Measurements from ENCODE around the gene FAM72A.
"Not testable (repeated sequence)": the region's sequence is repeated elsewhere in the genome, so short reads cannot be mapped to it uniquely, and the experiment has no call there.

DNA sequence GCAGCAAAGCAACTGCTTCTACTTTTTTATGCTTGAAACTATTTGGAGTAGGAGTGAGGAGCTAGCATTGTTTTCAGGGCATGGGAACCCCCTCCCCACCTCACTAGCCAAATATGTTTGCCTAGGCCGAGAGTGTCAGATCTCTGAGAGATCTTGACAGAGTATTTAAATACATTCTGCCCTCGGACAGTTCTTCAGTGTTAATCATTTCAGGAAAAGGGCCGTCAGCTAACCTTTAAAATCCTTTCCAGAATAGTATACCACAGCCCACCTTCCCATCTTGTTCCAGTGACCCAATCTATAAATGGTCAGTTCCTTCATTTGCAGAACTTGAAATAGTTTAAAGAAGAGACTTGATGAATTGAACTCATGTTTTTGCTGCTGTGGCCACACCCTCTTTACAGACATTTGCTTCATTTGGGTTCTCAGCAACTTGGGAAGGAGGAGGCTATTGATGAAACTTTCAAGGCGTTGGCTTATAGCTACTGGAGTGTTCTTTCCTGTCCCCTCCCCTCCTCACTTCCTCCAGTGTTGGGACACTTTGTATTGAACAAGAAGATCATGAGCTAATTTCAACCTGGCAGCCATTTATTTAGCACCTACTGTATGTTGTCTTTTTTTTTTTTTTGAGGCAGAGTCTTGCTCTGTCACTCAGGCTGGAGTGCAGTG, 17.8 kb upstream of the FAM72A start:
- TF ChIP-seq, protein P1, sequence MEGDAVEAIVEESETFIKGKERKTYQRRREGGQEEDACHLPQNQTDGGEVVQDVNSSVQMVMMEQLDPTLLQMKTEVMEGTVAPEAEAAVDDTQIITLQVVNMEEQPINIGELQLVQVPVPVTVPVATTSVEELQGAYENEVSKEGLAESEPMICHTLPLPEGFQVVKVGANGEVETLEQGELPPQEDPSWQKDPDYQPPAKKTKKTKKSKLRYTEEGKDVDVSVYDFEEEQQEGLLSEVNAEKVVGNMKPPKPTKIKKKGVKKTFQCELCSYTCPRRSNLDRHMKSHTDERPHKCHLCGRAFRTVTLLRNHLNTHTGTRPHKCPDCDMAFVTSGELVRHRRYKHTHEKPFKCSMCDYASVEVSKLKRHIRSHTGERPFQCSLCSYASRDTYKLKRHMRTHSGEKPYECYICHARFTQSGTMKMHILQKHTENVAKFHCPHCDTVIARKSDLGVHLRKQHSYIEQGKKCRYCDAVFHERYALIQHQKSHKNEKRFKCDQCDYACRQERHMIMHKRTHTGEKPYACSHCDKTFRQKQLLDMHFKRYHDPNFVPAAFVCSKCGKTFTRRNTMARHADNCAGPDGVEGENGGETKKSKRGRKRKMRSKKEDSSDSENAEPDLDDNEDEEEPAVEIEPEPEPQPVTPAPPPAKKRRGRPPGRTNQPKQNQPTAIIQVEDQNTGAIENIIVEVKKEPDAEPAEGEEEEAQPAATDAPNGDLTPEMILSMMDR (IDR thresholded peaks at IDR 0.05; ENCODE audit: insufficient read depth, low read depth, low read length), result not testable (repeated sequence)
- not testable (repeated sequence) for TF ChIP-seq EZH2 (IDR thresholded peaks at IDR 0.05; ENCODE audit: insufficient read depth, low read length)
